Ishikawa (cell line): Measurements from ENCODE around the gene HCFC1.

ENCODE experiments used
- CEBPB ChIP-seq: IDR thresholded peaks from 2 replicates; pipeline ENCODE4 v1.6.1; 2012
- CREB1 ChIP-seq: IDR thresholded peaks from 2 replicates; pipeline ENCODE4 v1.6.1; 2012; ENCODE audit warnings: low read depth
- EGR1 ChIP-seq: IDR thresholded peaks from 2 replicates; pipeline ENCODE4 v1.6.1; 2012
- EP300 ChIP-seq: IDR thresholded peaks from 2 replicates; pipeline ENCODE4 v1.6.1; 2012; ENCODE audit warnings: borderline replicate concordance
- FOXM1 ChIP-seq: IDR thresholded peaks from 2 replicates; pipeline ENCODE4 v1.6.1; 2012; ENCODE audit warnings: low read depth, borderline replicate concordance
- NFIC ChIP-seq: IDR thresholded peaks from 2 replicates; pipeline ENCODE4 v1.6.1; 2012
- RAD21 ChIP-seq: IDR thresholded peaks from 2 replicates; pipeline ENCODE4 v1.6.1; 2012; ENCODE audit warnings: low read depth
- TAF1 ChIP-seq: IDR thresholded peaks from 2 replicates; pipeline ENCODE4 v1.6.1; 2012; ENCODE audit warnings: low read depth, mild to moderate bottlenecking
- TCF12 ChIP-seq: IDR thresholded peaks from 2 replicates; pipeline ENCODE4 v1.6.1; 2012; ENCODE audit warnings: low read depth
- TEAD4 ChIP-seq: IDR thresholded peaks from 2 replicates; pipeline ENCODE4 v1.6.1; 2012
- YY1 ChIP-seq: IDR thresholded peaks from 2 replicates; pipeline ENCODE4 v1.6.1; 2012; ENCODE audit warnings: low read depth
- ZBTB7A ChIP-seq: IDR thresholded peaks from 2 replicates; pipeline ENCODE4 v1.6.1; 2012; ENCODE audit warnings: low read depth
- TF ChIP-seq, protein P1 (sequence below): IDR thresholded peaks from 2 replicates; pipeline ENCODE4 v1.6.1; 2012
- TF ChIP-seq, protein P2 (sequence below): IDR thresholded peaks from 2 replicates; pipeline ENCODE4 v1.6.1; 2012
- TF ChIP-seq, protein P3 (sequence below): IDR thresholded peaks from 2 replicates; pipeline ENCODE4 v1.6.1; 2012; ENCODE audit warnings: low read depth, mild to moderate bottlenecking

Gene HCFC1

DNA sequence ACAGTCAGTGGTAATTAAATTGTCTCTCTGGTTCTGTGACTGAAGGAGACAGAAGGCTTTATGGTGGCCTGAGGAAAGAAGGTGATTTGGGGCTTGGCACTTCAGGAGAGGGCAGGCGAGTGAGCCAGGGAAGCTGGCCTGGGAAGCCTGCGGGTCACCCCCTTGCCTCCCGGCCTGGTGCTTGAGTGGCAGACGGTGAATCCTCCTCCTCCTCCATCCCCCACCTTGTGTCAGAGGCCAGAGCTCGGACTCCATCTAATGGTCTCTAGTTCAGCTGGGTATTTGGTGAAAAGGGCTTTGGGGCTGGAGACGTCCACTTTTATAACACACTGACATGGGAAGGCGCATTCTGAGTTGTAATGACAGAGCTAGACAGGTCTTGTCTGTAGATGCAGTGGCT lies 9.6 kb upstream of the HCFC1 start:
- no peak for TF ChIP-seq FOXM1

DNA sequence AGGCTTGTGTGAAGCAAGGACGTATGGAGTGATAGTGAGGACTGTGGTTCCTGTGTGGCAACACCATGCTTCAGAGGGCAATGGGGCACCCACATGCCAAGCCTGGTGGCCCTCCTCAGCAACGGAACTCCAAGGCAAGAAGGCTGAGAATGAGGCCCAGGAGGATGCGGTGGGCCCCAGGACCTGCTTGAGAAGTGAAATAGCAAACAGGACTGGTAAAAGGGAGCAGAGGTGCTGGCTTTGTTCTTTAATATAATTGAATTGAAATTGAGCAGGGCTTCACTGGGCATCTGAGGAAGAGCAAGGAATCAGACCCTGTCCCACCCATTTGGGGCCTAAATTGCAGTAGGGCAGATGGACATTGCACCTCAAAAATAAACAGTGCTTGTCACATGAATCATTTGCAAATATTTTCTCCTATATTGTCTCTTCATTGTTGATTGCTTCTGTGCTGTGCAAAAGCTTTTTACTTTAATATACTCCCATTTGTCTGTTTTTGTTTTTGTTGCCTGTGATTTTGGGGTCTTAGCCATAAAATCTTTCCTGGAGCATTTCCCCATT lies 3.2 kb upstream of the HCFC1 start:
- TF ChIP-seq CREB1 (no peak), TCF12 (no peak), TEAD4 (no peak), CEBPB (no peak), RAD21 (no peak), ZBTB7A (no peak), NFIC (no peak), EGR1 (no peak), FOXM1 (no peak), YY1 (no peak), EP300 (no peak)
- TF ChIP-seq, protein P1, sequence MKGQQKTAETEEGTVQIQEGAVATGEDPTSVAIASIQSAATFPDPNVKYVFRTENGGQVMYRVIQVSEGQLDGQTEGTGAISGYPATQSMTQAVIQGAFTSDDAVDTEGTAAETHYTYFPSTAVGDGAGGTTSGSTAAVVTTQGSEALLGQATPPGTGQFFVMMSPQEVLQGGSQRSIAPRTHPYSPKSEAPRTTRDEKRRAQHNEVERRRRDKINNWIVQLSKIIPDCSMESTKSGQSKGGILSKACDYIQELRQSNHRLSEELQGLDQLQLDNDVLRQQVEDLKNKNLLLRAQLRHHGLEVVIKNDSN, result no peak
- TF ChIP-seq, protein P2, sequence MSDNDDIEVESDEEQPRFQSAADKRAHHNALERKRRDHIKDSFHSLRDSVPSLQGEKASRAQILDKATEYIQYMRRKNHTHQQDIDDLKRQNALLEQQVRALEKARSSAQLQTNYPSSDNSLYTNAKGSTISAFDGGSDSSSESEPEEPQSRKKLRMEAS, result no peak

DNA sequence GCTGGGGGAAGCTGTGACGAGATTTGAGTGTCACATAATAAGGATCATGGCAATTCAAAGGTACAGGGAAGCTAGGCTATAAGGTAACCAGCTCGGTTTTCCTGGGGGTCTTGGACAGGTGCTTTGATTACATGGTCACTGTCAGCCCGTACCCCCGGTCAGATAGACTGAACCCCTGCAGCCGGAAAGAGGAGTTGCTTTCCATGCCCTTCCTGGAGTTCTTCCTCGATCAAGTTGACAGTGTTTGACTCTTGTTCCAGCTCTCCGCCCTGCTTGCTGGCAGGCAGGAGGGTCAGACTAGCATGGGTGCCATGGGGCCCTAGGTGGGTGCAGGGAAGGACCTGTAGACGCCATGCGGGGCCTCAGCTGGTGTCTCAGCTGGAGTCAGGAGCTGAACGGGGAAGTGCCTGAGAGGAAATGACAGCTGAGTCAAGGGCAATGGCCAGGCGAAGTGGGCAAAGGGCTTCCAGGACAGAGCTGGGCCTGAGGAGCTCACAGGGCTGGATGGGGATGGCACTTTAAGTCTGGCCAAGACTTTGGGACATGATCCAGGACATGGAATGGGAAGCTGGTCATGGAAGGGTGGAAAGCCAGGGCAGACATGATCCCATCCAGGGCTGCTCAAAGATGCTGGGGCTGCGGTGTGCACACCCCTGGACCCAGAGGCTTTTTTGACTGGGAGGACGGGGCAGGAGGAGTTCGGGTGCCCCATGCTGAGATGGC lies 2.5 kb upstream of the HCFC1 start:
- TF ChIP-seq, protein P2, result no peak
- TF ChIP-seq, protein P3, sequence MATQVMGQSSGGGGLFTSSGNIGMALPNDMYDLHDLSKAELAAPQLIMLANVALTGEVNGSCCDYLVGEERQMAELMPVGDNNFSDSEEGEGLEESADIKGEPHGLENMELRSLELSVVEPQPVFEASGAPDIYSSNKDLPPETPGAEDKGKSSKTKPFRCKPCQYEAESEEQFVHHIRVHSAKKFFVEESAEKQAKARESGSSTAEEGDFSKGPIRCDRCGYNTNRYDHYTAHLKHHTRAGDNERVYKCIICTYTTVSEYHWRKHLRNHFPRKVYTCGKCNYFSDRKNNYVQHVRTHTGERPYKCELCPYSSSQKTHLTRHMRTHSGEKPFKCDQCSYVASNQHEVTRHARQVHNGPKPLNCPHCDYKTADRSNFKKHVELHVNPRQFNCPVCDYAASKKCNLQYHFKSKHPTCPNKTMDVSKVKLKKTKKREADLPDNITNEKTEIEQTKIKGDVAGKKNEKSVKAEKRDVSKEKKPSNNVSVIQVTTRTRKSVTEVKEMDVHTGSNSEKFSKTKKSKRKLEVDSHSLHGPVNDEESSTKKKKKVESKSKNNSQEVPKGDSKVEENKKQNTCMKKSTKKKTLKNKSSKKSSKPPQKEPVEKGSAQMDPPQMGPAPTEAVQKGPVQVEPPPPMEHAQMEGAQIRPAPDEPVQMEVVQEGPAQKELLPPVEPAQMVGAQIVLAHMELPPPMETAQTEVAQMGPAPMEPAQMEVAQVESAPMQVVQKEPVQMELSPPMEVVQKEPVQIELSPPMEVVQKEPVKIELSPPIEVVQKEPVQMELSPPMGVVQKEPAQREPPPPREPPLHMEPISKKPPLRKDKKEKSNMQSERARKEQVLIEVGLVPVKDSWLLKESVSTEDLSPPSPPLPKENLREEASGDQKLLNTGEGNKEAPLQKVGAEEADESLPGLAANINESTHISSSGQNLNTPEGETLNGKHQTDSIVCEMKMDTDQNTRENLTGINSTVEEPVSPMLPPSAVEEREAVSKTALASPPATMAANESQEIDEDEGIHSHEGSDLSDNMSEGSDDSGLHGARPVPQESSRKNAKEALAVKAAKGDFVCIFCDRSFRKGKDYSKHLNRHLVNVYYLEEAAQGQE, result no peak
- TF ChIP-seq TCF12 (no peak), RAD21 (no peak), EP300 (no peak), NFIC (no peak), FOXM1 (no peak), CREB1 (no peak), TEAD4 (no peak), YY1 (no peak), TAF1 (no peak), ZBTB7A (no peak), CEBPB (no peak), EGR1 (no peak)
- TF ChIP-seq, protein P1, result no peak

DNA sequence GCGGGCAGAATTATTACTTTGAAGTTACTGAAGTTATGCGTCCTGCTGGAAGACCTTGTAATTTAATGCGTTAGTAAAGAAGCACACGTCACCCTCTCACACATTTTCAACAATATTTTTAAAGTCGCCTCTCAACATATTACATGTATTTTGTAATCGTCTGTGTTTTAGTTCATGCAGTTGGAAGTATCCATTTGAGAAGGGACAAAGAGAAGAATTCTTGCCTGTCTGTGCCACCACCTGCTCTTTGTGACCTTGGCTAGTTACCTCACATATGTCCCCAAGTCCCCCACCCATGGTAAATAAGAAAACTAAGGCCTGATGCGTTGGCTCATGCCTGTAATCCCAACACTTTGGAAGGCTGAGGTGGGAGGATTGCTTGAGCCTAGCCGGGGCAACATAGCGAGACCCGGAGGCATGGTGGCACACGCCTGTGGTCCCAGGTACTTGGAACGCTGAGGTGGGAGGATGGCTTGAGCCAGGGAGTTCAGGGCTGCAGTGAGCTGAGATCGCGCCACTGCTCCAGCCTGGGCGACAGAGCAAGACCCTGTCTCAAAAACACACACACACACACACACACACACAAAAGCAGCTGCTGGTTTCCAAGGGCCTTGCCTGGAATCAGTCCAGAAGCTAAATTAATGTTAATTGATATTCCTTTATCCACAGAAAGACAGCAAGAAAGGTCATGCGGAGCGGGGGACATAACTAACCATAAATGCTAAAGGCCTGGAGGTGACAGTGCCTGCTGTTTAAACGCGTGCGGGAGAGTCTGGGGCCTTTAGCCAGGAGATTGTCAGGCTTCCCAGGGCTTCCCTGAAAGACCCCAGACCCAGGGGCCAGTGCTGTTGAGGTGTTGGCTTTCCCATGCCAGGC lies 1.7 kb upstream of the HCFC1 start:
- TF ChIP-seq EP300, result no peak
- TF ChIP-seq CREB1, result no peak
- no peak for TF ChIP-seq CEBPB
- TF ChIP-seq TAF1, result no peak
- TF ChIP-seq, protein P3, result no peak
- no peak for TF ChIP-seq EGR1

DNA sequence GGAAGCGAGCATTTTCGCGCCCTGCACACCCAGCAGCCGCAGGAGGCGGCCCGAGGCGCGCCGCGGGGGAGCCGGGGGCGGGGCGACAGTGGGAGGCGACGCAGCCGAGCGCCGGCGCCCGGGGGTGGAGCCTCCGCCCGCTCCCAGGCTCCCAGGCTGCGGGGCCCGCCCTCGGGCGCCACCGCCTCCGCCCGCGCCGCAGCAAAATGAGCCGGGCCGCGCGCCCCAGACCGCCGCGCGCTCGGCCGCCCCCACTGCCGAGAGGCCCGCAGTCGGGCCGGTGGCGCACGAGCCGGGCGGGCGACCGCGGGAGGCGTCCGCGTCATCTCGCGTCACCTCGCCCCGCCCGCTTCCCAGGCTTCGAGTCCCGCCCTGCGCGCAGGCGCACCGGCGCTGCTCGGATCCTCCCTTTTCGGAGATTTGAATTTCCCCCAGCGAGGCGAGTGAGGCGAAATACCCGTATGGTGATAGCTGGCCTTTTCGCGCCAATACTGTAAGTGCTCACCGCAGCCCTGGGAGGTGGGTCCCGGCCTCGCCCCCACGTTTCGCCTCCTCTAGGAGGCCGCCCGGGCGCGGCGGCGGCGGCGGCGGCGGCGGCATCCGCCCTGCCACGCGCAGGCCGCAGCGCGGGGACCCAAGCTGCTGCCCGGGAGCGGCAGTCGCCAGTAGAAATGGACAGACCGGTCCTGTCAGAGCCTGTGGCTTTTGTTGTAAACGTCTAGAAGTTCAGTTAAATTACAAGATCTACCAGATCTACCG lies 929 bp upstream of the HCFC1 start, which contains the start of gene TMEM187:
Gene TMEM187, plus strand, starts transcription at position 387 of the 759 bp plus-strand sequence. CDS start 9,309 bp downstream, outside the sequence.
- TF ChIP-seq TEAD4 (no peak), NFIC (no peak), EGR1 (no peak), CEBPB (no peak), CREB1 (peak; percentile 62; the same call in 1 of the 2 replicates), TAF1 (no peak)
